Measurements from ENCODE around the gene IDH3A. TPM values are rescaled to one million over a fixed set of nuclear protein-coding genes. Genes with fewer than 3 reads are reported as not detected.
"Not testable (repeated sequence)": the region's sequence is repeated elsewhere in the genome, so short reads cannot be mapped to it uniquely, and the experiment has no call there.

The IDH3A gene
- total RNA-seq, 1 donor from 2014 or later = 48.7 TPM

DNA sequence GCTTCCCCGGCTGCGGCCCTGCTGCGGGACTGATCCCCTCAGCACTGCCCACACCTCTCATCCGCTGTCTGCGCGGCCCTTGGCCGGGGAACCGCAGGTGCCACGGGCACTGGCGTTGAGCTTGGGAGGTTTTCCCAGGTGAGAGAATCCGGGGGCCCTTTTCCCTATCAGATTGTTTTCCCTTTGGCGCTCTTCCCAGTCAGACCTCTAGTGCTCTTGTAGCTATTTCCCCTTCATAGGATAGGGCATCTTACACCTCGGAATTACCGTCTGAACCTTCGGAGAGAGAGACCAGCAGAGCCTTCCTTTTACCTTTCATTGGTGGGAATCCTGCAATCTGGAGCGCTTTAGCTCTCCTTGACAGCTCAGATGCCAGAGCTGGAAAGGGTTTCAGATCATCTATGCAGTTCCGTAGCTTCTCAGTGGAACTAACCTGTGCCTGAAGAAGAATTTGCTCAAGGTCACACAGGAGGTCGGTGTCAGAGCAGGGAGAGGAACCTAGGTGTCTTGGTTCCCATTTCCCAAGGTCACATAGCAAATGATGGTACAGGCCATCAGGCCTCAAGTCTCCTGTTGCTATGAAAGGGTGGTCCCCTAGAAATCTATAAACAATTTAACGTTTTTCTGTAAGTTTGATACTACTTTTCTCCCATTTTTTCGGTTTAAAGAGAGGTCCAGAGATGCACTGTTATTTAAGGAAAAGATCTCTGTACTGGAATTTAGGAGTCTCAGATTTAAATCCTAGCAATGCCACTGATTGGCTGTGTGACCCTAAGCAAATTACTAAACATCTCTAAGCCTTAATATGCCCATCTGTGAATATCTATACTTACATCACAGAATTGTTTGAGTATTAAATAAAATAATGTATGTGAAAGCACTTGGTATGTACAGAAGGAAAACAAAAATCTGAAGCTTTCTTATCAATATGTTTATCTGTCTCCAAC is 916 bp downstream of the IDH3A start:
- Mint-ChIP-seq H3K4me1 (ENCODE audit: low read depth) (peaks cover 28% of the 10 kb centered on the region), H3K36me3 (ENCODE audit: low read depth) (no peaks in the 10 kb centered on the region), H3K9me3 (ENCODE audit: low read depth) (no peaks in the 10 kb centered on the region), H3K27me3 (ENCODE audit: low read depth) (no peaks in the 10 kb centered on the region), H3K4me3 (ENCODE audit: unreplicated experiment) (peak overlapping the region; percentile 85), H3K27ac (ENCODE audit: unreplicated experiment) (peak overlapping the region; percentile 81)
- DNase-seq (ENCODE audit: low spot score) = no peak
- TF ChIP-seq, protein P1, sequence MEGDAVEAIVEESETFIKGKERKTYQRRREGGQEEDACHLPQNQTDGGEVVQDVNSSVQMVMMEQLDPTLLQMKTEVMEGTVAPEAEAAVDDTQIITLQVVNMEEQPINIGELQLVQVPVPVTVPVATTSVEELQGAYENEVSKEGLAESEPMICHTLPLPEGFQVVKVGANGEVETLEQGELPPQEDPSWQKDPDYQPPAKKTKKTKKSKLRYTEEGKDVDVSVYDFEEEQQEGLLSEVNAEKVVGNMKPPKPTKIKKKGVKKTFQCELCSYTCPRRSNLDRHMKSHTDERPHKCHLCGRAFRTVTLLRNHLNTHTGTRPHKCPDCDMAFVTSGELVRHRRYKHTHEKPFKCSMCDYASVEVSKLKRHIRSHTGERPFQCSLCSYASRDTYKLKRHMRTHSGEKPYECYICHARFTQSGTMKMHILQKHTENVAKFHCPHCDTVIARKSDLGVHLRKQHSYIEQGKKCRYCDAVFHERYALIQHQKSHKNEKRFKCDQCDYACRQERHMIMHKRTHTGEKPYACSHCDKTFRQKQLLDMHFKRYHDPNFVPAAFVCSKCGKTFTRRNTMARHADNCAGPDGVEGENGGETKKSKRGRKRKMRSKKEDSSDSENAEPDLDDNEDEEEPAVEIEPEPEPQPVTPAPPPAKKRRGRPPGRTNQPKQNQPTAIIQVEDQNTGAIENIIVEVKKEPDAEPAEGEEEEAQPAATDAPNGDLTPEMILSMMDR (IDR thresholded peaks at IDR 0.05) = no peak

DNA sequence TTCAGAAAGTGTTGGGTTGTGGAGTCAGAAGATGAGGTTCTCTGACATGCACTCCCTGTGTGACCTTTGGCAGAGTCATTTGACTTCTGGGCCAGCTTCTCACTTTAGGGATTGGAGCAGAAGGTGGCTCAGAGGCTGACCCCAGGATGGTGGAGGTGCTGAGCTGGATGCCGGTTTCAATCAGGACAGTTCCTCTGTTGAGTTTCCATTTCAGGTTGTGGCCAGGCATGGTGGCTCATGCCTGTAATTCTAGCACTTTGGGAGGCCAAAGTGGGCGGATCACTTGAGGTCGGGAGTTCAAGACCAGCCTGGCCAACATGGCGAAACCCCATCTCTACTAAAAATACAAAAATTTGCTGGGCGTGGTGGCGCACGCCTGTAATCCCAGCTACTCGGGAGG is 1.9 kb downstream of the IDH3A start:
- DNase-seq (ENCODE audit: low spot score); H3K9me3 Mint-ChIP-seq (ENCODE audit: low read depth); H3K36me3 Mint-ChIP-seq (ENCODE audit: low read depth); H3K27me3 Mint-ChIP-seq (ENCODE audit: low read depth); H3K27ac Mint-ChIP-seq (ENCODE audit: unreplicated experiment); H3K4me3 Mint-ChIP-seq (ENCODE audit: unreplicated experiment): not testable (repeated sequence)
- peaks cover 37% of the 10 kb centered on the region for H3K4me1 Mint-ChIP-seq (ENCODE audit: low read depth)

DNA sequence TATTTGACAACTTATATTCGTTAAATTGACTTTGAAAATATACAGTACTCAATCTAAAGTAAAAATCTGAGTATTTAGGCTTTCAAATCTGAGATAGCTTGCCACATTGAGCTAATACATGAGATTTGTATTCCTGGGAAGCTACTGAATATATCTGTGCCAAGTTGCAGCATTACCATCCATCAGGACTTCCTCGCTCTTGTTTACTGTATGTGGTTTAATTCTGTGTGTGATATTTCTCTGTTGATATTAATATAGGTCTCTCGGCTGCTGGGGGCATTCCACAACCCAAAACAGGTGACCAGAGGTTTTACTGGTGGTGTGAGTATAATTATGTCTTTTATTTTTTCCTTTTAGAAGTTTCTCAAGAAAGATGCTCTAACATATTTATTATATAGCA is 5.8 kb downstream of the IDH3A start:
- Mint-ChIP-seq H3K4me3 (ENCODE audit: unreplicated experiment) (no peak overlapping the region), H3K9me3 (ENCODE audit: low read depth) (no peaks in the 10 kb centered on the region), H3K36me3 (ENCODE audit: low read depth) (peaks cover 2% of the 10 kb centered on the region), H3K27ac (ENCODE audit: unreplicated experiment) (peak overlapping the region; percentile 73), H3K4me1 (ENCODE audit: low read depth) (peaks cover 36% of the 10 kb centered on the region), H3K27me3 (ENCODE audit: low read depth) (no peaks in the 10 kb centered on the region)
- no peak for DNase-seq (ENCODE audit: low spot score)
- TF ChIP-seq, protein P1 (IDR thresholded peaks at IDR 0.05) = no peak

DNA sequence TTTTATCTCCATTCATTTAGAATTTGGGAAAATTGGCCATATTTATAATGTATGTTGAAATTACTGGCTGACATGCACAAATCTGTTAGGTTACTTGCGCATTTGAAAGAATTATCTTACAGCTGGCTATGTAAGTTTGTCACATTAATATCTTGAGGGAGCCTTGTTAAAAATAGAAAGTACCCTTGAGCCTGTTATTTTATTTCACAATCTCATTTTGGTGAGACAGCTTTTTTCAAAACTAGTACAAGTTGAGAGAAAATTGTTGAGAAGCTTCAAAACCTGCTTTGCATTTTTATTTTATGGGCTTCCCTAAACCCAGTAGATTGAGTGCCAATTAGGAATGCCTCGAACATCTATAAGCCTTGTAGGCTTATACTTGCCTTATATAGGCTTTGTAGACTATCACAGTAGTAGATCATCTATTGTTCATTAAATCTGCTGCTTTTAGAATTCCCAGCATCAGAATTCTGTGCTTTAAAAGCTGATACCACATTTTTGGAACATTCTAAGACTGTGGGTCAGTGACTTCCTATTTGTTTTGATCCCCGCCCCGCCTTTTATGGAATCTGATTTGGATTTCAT is 6.3 kb downstream of the IDH3A start:
- no peaks in the 10 kb centered on the region for H3K27me3 Mint-ChIP-seq (ENCODE audit: low read depth)
- peaks cover 31% of the 10 kb centered on the region for H3K4me1 Mint-ChIP-seq (ENCODE audit: low read depth)
- H3K9me3 Mint-ChIP-seq (ENCODE audit: low read depth) = no peaks in the 10 kb centered on the region
- H3K36me3 Mint-ChIP-seq (ENCODE audit: low read depth) = peaks cover 3% of the 10 kb centered on the region
- no peak for DNase-seq (ENCODE audit: low spot score)
- H3K27ac Mint-ChIP-seq (ENCODE audit: unreplicated experiment) = peak overlapping the region; percentile 73
- TF ChIP-seq, protein P1 (IDR thresholded peaks at IDR 0.05) = no peak
- no peak overlapping the region for H3K4me3 Mint-ChIP-seq (ENCODE audit: unreplicated experiment)

DNA sequence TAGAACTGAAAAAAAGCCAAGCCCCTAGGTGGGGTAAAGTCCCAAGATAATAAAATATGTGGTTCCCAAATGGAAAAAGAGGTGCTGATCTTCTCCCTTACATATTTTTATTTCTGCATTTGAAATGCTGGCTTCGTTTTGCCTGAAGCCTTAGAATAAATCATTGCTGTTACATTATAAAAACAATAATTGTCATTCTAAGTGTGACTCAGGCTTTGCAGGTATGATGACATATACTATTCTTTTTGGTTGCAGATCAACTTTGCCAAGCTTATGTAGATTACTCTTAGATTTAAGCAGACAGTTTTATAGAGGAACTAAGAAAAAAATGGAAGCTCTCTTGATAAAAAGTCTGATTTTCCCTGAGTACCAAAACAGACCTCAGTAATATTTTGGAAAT is 7.5 kb downstream of the IDH3A start:
- Mint-ChIP-seq H3K4me1 (ENCODE audit: low read depth) (peaks cover 25% of the 10 kb centered on the region), H3K36me3 (ENCODE audit: low read depth) (peaks cover 5% of the 10 kb centered on the region), H3K9me3 (ENCODE audit: low read depth) (no peaks in the 10 kb centered on the region), H3K27me3 (ENCODE audit: low read depth) (no peaks in the 10 kb centered on the region), H3K4me3 (ENCODE audit: unreplicated experiment) (no peak overlapping the region), H3K27ac (ENCODE audit: unreplicated experiment) (no peak overlapping the region)
- no peak for DNase-seq (ENCODE audit: low spot score)
- TF ChIP-seq, protein P1 (IDR thresholded peaks at IDR 0.05) = no peak

Measured in chondrocyte (in vitro differentiated cells).